Neutrophil (primary cell): ENCODE results near the gene PKHD1.

ENCODE experiments used
- H3K27ac ChIP-seq: fragments of 200-600 bp; sonication (generic); 2 replicates; pipeline ENCODE4 v1.5.1; 2016; ENCODE audit warnings: mild to moderate bottlenecking, moderate library complexity
- H3K27me3 ChIP-seq: fragments of 200-600 bp; sonication (generic); 2 replicates; pipeline ENCODE4 v1.6.0; 2016; ENCODE audit warnings: mild to moderate bottlenecking
- H3K36me3 ChIP-seq: fragments of 200-600 bp; sonication (generic); 2 replicates; pipeline ENCODE4 v1.5.1; 2017
- H3K4me1 ChIP-seq, 2 experiments: fragments of 200-600 bp in 1 of 2; sonication (generic) in 1 of 2; 1 replicate in 1 of 2; 2 replicates in 1 of 2; pipeline versions ENCODE4 v1.5.1 to v1.6.1; 2013 to 2016; ENCODE audit warnings: low read depth in 1 of 2, low read length in 1 of 2, mild to moderate bottlenecking in 1 of 2, moderate library complexity in 1 of 2; ENCODE audit not compliant: control insufficient read depth in 1 of 2, insufficient read depth in 1 of 2
- H3K4me3 ChIP-seq, 2 experiments: fragments of 200-600 bp in 1 of 2; sonication (generic) in 1 of 2; 1 replicate in 1 of 2; 2 replicates in 1 of 2; pipeline ENCODE4 v1.5.1; 2013 to 2016; ENCODE audit warnings: low read depth in 1 of 2, low read length in 1 of 2, mild to moderate bottlenecking in 1 of 2, moderate library complexity in 1 of 2
- H3K9me3 ChIP-seq: fragments of 200-600 bp; sonication (generic); 2 replicates; pipeline ENCODE4 v1.5.1; 2016
- TF ChIP-seq, protein P1 (sequence below): fragments of 200-600 bp; sonication (generic); IDR thresholded peaks from 2 replicates; pipeline ENCODE4 v1.5.1; 2016; ENCODE audit warnings: antibody characterized with exemption

Gene PKHD1

DNA sequence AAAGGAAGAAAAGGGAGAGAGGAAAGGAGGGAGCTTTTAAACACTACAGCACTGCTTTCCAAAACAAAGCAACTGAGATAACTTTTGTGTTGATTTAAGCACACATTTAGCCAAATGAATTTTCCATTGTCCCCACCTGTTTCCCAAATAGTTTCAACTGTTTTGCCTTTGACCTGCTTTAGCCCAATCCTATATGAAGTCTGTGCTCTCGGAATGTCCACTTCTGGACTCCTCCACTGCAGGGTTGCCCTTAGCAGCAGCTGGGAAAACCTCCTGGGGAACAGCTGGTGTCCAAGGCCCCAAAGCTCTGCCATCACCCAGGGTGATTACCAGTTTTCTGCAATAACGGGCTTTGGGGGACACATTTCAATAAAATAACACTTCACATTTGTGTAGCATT lies 44.9 kb upstream of the PKHD1 start:
- H3K36me3 ChIP-seq: no peaks in the 10 kb centered on the region
- H3K4me1 ChIP-seq: no peaks in the 10 kb centered on the region
- TF ChIP-seq, protein P1, sequence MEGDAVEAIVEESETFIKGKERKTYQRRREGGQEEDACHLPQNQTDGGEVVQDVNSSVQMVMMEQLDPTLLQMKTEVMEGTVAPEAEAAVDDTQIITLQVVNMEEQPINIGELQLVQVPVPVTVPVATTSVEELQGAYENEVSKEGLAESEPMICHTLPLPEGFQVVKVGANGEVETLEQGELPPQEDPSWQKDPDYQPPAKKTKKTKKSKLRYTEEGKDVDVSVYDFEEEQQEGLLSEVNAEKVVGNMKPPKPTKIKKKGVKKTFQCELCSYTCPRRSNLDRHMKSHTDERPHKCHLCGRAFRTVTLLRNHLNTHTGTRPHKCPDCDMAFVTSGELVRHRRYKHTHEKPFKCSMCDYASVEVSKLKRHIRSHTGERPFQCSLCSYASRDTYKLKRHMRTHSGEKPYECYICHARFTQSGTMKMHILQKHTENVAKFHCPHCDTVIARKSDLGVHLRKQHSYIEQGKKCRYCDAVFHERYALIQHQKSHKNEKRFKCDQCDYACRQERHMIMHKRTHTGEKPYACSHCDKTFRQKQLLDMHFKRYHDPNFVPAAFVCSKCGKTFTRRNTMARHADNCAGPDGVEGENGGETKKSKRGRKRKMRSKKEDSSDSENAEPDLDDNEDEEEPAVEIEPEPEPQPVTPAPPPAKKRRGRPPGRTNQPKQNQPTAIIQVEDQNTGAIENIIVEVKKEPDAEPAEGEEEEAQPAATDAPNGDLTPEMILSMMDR: no peak
- no peak overlapping the region for H3K27ac ChIP-seq
- H3K27me3 ChIP-seq: no peaks in the 10 kb centered on the region
- no peak overlapping the region for H3K4me3 ChIP-seq
- no peaks in the 10 kb centered on the region for H3K9me3 ChIP-seq

GRCh38 chr6:52130440-52130839 lies 43.0 kb upstream of the PKHD1 start:
- no peak overlapping the region for H3K4me3 ChIP-seq
- TF ChIP-seq, protein P1: no peak
- no peaks in the 10 kb centered on the region for H3K36me3 ChIP-seq

DNA sequence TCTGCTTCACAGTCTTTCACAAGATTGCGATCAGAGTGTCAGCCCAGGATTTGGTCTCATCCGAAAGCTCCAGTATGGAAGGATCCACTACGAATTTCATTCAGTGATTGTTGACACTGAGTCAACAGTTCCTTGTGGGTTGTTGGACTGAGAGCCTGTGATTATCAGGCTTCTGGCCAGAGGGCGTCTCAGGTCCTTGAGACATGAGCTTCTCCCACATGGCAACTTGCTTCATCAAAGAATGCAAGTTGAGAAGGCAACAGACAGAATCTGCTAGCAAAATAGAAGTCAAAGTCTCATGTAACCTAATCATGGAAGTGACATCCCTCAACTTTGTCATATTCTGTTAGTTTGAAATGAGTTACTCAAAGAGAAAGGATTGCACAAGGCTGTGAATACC lies 40.5 kb upstream of the PKHD1 start:
- no peaks in the 10 kb centered on the region for H3K4me1 ChIP-seq
- TF ChIP-seq, protein P1: no peak
- no peak overlapping the region for H3K27ac ChIP-seq
- H3K9me3 ChIP-seq: no peaks in the 10 kb centered on the region
- no peaks in the 10 kb centered on the region for H3K36me3 ChIP-seq
- H3K27me3 ChIP-seq: no peaks in the 10 kb centered on the region
- H3K4me3 ChIP-seq: no peak overlapping the region

More at GRCh38 chr6:52130440-52130839, 43.0 kb upstream of the PKHD1 start:
- Histone ChIP-seq H3K9me3 (no peaks in the 10 kb centered on the region), H3K27me3 (no peaks in the 10 kb centered on the region), H3K4me1 (no peaks in the 10 kb centered on the region), H3K27ac (no peak overlapping the region)

DNA sequence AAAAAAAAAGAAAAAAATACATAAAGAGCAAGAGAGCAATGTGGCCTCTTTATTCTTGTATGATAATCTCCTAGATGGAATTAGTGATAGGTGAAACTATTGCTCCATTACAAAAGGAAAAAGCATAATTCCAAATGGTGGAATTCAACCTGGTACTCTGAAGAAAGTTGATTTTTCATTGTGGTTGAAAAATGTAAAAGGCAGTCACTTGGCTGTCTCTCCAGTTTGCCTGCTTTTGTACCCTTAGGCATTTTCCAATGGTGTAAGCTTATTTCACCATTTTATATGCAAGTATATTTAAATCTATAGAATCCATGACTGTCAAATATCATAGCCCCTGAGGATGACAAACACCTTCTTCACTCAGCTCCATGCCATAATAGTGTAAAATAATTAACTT lies 38.8 kb upstream of the PKHD1 start:
- no peaks in the 10 kb centered on the region for H3K36me3 ChIP-seq
- no peaks in the 10 kb centered on the region for H3K9me3 ChIP-seq
- no peak overlapping the region for H3K27ac ChIP-seq
- TF ChIP-seq, protein P1: no peak
- no peak overlapping the region for H3K4me3 ChIP-seq
- no peaks in the 10 kb centered on the region for H3K27me3 ChIP-seq
- H3K4me1 ChIP-seq: no peaks in the 10 kb centered on the region

DNA sequence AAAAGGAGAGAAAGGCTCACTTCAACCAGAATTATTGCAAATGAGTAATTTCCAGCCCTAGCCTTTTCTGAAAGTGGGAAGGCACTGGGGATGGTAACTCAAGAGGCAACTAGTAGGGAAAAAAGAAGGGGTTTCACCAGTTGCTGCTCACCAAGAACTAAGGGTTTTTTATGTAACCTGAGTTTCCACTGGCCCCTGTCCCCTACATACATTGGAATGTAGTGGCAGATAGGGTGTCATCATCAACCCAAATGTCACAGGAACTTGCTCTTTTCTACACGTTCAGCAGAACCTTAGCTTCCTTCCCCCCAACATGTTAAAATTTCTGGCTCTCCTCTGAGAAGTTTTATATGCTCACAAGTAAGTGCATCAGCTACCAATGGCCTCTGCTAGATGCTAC lies 38.2 kb upstream of the PKHD1 start:
- H3K27me3 ChIP-seq: no peaks in the 10 kb centered on the region
- H3K27ac ChIP-seq: no peak overlapping the region
- H3K9me3 ChIP-seq: no peaks in the 10 kb centered on the region
- no peak overlapping the region for H3K4me3 ChIP-seq
- no peaks in the 10 kb centered on the region for H3K4me1 ChIP-seq
- no peaks in the 10 kb centered on the region for H3K36me3 ChIP-seq
- TF ChIP-seq, protein P1: no peak

DNA sequence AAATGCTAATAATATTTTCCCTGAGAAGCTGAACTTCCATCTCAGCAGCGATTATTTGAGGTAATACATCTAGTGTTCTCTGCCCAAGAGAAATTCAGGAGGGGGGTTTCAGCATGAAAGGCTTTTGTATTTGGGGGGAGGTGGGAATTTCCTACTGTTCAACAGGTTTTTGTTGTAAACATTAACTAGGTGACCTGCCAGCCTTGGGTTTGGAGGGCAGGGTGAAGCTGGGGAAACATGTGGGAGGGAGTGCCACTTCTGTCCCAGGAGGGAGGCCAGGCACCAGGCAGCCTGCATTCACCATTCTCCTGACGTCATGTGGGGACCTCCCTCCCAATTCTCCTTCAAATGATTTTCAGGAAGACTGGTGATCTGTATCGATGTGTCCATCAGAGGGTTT lies 37.7 kb upstream of the PKHD1 start:
- no peak overlapping the region for H3K4me3 ChIP-seq
- H3K27me3 ChIP-seq: no peaks in the 10 kb centered on the region
- H3K27ac ChIP-seq: no peak overlapping the region
- TF ChIP-seq, protein P1: no peak
- no peaks in the 10 kb centered on the region for H3K36me3 ChIP-seq
- H3K4me1 ChIP-seq: no peaks in the 10 kb centered on the region
- no peaks in the 10 kb centered on the region for H3K9me3 ChIP-seq
